Breast epithelium (tissue), 4 donors: ENCODE results near the gene SHB. TPM values are rescaled to one million over a fixed set of nuclear protein-coding genes. Genes with fewer than 3 reads are reported as not detected.

Experiments used
- DNase-seq, 2 donors: peaks; one replicate each; pipeline ENCODE4 v3.0.0-alpha.2; 2019; ENCODE audit warnings: low spot score in 2 of 2
- H3K27ac ChIP-seq, 2 donors: fragments of 200-600 bp; sonication (generic) in 1 of 2; one replicate each; pipeline ENCODE4 v1.5.1; 2016 to 2019; ENCODE audit warnings: mild to moderate bottlenecking in 1 of 2
- H3K27me3 ChIP-seq, 2 donors: fragments of 200-600 bp; sonication (generic) in 1 of 2; one replicate each; pipeline versions ENCODE4 v1.5.1 to v1.6.0; 2017 to 2019; ENCODE audit warnings: control low read depth in 1 of 2, mild to moderate bottlenecking in 1 of 2
- H3K36me3 ChIP-seq: fragments of 200-600 bp; one replicate; pipeline ENCODE4 v1.5.1; 2019
- H3K4me1 ChIP-seq, 2 donors: fragments of 200-600 bp; sonication (generic); one replicate each; pipeline ENCODE4 v1.5.1; 2016 to 2019; ENCODE audit warnings: control low read depth in 1 of 2
- H3K4me3 ChIP-seq, 3 donors: fragments of 200-600 bp; sonication (generic); 1 replicate in 2 of 3; 2 replicates in 1 of 3; pipeline ENCODE4 v1.5.1; 2016 to 2019; ENCODE audit warnings: mild to moderate bottlenecking in 3 of 3, moderate library complexity in 2 of 3
- H3K9me3 ChIP-seq, 2 donors: fragments of 200-600 bp; sonication (generic) in 1 of 2; one replicate each; pipeline ENCODE4 v1.5.1; 2016 to 2019; ENCODE audit warnings: control low read depth in 1 of 2
- POLR2A ChIP-seq: fragments of 450-650 bp; IDR thresholded peaks from one replicate; pipeline ENCODE4 v1.6.1; 2016; ENCODE audit warnings: antibody characterized with exemption, mild to moderate bottlenecking, moderate library complexity
- POLR2AphosphoS5 ChIP-seq, 3 donors: sonication (generic); formaldehyde crosslinking; IDR thresholded peaks; one replicate each; pipeline ENCODE4 v1.6.1; 2017; ENCODE audit warnings: antibody characterized with exemption in 3 of 3
- intact Hi-C: fragments of 100-400 bp; cut with DNase I; formaldehyde crosslinking; loops from one replicate; pipeline ENCODE4 v1.15.1; 2023; ENCODE audit warnings: low total_unique reads
- total RNA-seq, 3 donors: library from RNA; depleted of rRNA; stranded (reverse); fragments of >200 nt; gene quantifications; one replicate each; pipeline ENCODE4 v1.1.0, GENCODE V29; 2016
- TF ChIP-seq, protein P1 (sequence below), 3 donors: fragments of 450-650 bp; IDR thresholded peaks; one replicate each; pipeline ENCODE4 v1.5.1; 2016 to 2017; ENCODE audit warnings: antibody characterized with exemption in 3 of 3, mild to moderate bottlenecking in 3 of 3, moderate library complexity in 3 of 3

The SHB gene
- total RNA-seq, 3 donors from 2014 or later = 3.8 to 18.7 (median 17.9) TPM

DNA sequence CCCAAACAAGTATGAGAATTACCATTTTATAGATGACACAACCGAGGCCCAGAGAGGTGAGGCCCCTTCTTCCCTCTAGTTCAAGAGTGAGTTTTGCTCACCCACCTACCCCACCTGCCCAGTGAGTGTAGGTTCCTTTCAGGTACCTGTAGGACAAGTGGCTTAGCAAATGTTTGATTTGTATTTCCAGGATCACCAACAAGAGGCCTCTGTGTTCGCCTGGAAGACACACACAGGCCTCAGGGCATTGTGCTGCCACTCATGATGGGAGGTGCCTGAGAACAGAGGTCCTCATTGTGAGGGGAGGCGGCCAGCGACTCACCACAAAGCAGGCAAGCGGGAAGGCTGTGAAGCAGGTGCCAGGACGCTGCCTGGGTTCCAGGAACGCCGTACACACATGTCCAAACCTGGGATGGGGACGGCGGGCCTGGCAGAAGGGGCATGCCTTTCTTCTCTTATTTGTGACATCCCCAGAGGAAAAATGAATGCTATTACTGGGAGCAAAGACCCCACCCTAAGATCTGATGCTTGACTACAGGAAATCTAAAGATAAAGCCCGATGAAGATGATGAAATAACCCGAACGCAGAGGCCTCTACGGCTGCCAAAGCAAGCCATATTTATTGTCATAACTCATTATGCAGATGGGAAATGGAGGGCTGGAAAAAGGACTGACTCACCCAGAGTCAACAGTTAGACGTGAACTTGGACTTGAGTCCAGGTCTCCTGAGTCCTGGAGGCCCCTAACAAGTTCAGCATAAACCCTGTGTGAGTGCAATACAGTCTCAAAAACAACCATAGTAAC is 104.9 kb downstream of the SHB start:
- peak; percentile 93 to 98 for DNase-seq
- H3K4me3 ChIP-seq = no peak overlapping the region

DNA sequence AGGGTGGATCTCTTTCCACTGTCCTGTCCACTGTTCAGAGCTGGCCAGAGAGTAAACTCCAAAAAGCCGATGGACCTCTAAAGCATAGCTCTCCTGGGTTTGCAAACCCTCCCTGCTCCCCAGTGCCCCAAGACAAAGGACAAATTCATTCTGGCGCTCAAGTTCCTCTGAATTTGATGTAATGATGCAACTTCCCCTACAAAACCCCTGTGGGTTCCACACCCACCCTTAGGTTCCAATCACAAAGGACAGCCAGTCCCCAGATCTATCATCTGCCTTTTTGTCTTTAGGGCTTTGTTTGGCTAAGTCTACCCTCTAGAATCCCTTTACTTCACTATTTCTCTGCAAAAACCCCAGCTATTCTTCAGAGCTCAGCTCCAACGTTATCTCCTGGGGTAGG is 107.7 kb downstream of the SHB start:
- Histone ChIP-seq H3K4me3 (no peak overlapping the region), H3K36me3 (no peaks in the 10 kb centered on the region), H3K27ac (no peak overlapping the region), H3K9me3 (no peaks in the 10 kb centered on the region), H3K27me3 (peaks cover 0 to 3% of the 10 kb centered on the region in 2 donors), H3K4me1 (peaks cover 0 to 10% of the 10 kb centered on the region in 2 donors)
- DNase-seq = no peak
- TF ChIP-seq POLR2AphosphoS5 (IDR thresholded peaks at IDR 0.05) (no peak), POLR2A (no peak)
- TF ChIP-seq, protein P1, sequence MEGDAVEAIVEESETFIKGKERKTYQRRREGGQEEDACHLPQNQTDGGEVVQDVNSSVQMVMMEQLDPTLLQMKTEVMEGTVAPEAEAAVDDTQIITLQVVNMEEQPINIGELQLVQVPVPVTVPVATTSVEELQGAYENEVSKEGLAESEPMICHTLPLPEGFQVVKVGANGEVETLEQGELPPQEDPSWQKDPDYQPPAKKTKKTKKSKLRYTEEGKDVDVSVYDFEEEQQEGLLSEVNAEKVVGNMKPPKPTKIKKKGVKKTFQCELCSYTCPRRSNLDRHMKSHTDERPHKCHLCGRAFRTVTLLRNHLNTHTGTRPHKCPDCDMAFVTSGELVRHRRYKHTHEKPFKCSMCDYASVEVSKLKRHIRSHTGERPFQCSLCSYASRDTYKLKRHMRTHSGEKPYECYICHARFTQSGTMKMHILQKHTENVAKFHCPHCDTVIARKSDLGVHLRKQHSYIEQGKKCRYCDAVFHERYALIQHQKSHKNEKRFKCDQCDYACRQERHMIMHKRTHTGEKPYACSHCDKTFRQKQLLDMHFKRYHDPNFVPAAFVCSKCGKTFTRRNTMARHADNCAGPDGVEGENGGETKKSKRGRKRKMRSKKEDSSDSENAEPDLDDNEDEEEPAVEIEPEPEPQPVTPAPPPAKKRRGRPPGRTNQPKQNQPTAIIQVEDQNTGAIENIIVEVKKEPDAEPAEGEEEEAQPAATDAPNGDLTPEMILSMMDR (IDR thresholded peaks at IDR 0.05) = no peak
- intact Hi-C loops = no loop called here

More for the DNA sequence above, 104.9 kb downstream of the SHB start:
- Histone ChIP-seq H3K36me3 (no peaks in the 10 kb centered on the region), H3K9me3 (no peaks in the 10 kb centered on the region), H3K27me3 (peaks cover 0 to 3% of the 10 kb centered on the region in 2 donors), H3K27ac (peak overlapping the region; percentile 81 to 93), H3K4me1 (peaks cover 0 to 16% of the 10 kb centered on the region in 2 donors)
- intact Hi-C loops = no loop called here
- no peak for TF ChIP-seq POLR2A
- peak; percentile 65 to 87 (median 79) for TF ChIP-seq POLR2AphosphoS5 (IDR thresholded peaks at IDR 0.05)
- TF ChIP-seq, protein P1 (IDR thresholded peaks at IDR 0.05) = no peak

DNA sequence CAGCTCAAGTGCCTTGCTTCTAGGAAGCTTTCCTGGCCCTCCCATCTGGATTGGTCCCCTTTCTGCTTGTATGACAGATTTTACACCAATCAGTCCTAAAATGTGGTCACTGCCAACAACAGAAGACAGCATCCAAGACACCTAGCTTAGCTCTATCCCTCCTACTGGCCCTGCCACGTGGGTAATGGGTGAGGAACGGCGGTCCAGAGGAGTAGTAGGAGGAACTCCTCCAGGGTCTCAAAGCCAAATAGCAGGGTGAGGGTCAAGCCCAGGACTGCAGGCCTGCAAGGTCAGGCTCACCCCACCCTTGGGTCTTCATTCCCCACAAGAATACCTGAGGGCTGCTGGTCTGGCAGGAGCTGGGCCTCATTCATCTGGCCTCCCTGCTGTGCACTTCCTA is 108.4 kb downstream of the SHB start:
- no peaks in the 10 kb centered on the region for H3K36me3 ChIP-seq
- peaks cover 0 to 3% of the 10 kb centered on the region in 2 donors for H3K27me3 ChIP-seq
- H3K4me1 ChIP-seq = peaks cover 0 to 10% of the 10 kb centered on the region in 2 donors
- TF ChIP-seq, protein P1 (IDR thresholded peaks at IDR 0.05) = no peak
- TF ChIP-seq POLR2AphosphoS5 (IDR thresholded peaks at IDR 0.05) (no peak), POLR2A (no peak)
- no peak overlapping the region for H3K27ac ChIP-seq
- H3K4me3 ChIP-seq = no peak overlapping the region
- DNase-seq = no peak
- intact Hi-C loops = no loop called here
- H3K9me3 ChIP-seq = no peaks in the 10 kb centered on the region

DNA sequence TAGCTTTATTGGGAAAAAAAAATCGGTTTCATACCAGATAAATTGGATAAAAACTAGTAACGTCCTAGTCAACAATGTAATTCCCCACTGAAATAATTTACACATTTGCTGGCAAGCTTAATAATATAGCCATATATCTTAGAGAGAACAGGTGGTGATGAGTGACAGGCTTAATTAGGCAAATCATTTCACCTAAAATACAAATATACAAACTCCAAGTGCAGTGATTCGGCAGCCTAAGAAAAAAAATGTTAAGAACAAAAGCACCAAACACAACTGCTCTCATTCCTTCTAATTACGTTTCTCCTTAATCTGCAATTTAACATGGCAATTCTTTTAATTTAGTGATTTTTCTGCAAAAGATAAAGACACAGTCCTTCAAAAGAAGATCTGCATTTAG is 109.1 kb downstream of the SHB start:
- Histone ChIP-seq H3K27ac (no peak overlapping the region), H3K36me3 (no peaks in the 10 kb centered on the region), H3K4me3 (no peak overlapping the region), H3K27me3 (peaks cover 0 to 3% of the 10 kb centered on the region in 2 donors), H3K9me3 (no peaks in the 10 kb centered on the region), H3K4me1 (peaks cover 0 to 6% of the 10 kb centered on the region in 2 donors)
- DNase-seq = no peak
- TF ChIP-seq POLR2A = no peak
- TF ChIP-seq, protein P1 (IDR thresholded peaks at IDR 0.05) = no peak
- TF ChIP-seq POLR2AphosphoS5 (IDR thresholded peaks at IDR 0.05) = no peak
- intact Hi-C loops = no loop called here

DNA sequence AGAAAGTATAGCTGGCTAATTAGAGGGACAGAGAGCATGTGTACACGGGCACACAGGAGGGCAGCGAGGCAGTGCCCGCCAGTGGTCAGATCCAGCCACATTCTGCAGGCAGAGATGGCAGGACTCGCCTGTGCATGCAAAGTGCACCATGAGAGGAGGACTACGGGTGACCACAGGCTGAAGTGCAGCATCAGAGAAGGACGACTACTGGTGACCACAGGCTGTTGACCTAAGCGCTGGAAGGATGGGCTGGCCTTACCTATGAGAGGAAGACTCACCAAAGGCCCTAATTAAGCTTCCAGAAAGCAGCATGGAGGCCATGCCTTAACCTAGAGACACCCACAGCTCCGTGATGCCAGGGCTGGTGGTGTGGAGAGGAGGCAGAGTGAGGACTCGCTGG is 110.9 kb downstream of the SHB start:
- DNase-seq = no peak
- Histone ChIP-seq H3K36me3 (no peaks in the 10 kb centered on the region), H3K4me3 (no peak overlapping the region), H3K27me3 (peaks cover 0 to 3% of the 10 kb centered on the region in 2 donors), H3K9me3 (no peaks in the 10 kb centered on the region), H3K4me1 (no peaks in the 10 kb centered on the region), H3K27ac (no peak overlapping the region)
- intact Hi-C loops = no loop called here
- no peak for TF ChIP-seq POLR2A
